HCT116 (cell line): ENCODE measurements around the gene GDPD5. TPM values are rescaled to one million over a fixed set of nuclear protein-coding genes. Genes with fewer than 3 reads are reported as not detected.

Experiments used
- ATAC-seq: fragments of 200-7000 bp; cut with Tn5 transposase; 2 replicates; pipeline ENCODE4 v1.9.1; 2020; ENCODE audit warnings: mild to moderate bottlenecking, moderate library complexity
- BruUV-seq: library from RNA; stranded (reverse); fragments of 400-500 nt; replicated peaks from 2 replicates; lab custom pipeline; 2021; lab: Mats Ljungman, UMichigan
- CTCF ChIA-PET: fragments of 300-600 bp; sonication (Branson Sonifier 250); formaldehyde crosslinking; loops from one replicate; lab custom pipeline; 2021; ENCODE audit warnings: antibody characterized with exemption; lab: Charles Lee
- POLR2A ChIA-PET: fragments of 300-600, 350-600 bp; sonication (Branson Sonifier 250); formaldehyde crosslinking; loops from one replicate; lab custom pipeline; 2021; ENCODE audit warnings: antibody characterized with exemption; lab: Charles Lee
- RAD21 ChIA-PET, 2 experiments: fragments of 300-600 bp; sonication (Branson Sonifier 250); formaldehyde crosslinking; loops; one replicate each; lab custom pipeline; 2023; ENCODE audit warnings: low total read pairs in 2 of 2; ENCODE audit not compliant: uncharacterized antibody in 2 of 2, unreplicated experiment in 2 of 2, low non-redundant PET in 1 of 2; lab: Charles Lee
- DNase-seq: peaks from one replicate; pipeline ENCODE4 v3.0.0-alpha.2; 2010; ENCODE audit warnings: low read depth, low spot score
- H2AFZ ChIP-seq: fragments of 200-600 bp; shearing (Covaris generic), sonication (generic); 2 replicates; pipeline ENCODE4 v1.6.1; 2017; ENCODE audit warnings: low read depth, mixed run types, mixed read lengths, antibody characterized with exemption, low read length; ENCODE audit not compliant: poor library complexity, severe bottlenecking
- H3K27ac ChIP-seq: 2 replicates; pipeline ENCODE4 v1.5.1; 2012; ENCODE audit warnings: low read depth, low read length
- H3K27me3 ChIP-seq: fragments of 200-600 bp; sonication (generic); 2 replicates; pipeline ENCODE4 v1.6.1; 2016; ENCODE audit warnings: mixed run types, low read length, mixed read lengths; ENCODE audit not compliant: insufficient read depth
- H3K36me3 ChIP-seq, 2 experiments: fragments of 200-500 bp in 1 of 2; fragments of 200-600 bp in 1 of 2; sonication (Bioruptor generic) in 1 of 2; sonication (generic) in 1 of 2; 2 replicates each; pipeline versions ENCODE4 v1.5.1 to v1.6.1; 2014 to 2016; ENCODE audit warnings: low read length in 2 of 2, inconsistent platforms in 1 of 2, mixed read lengths in 1 of 2, mixed run types in 1 of 2; ENCODE audit not compliant: insufficient read depth in 2 of 2, control insufficient read depth in 1 of 2
- H3K4me1 ChIP-seq, 2 experiments: fragments of 200-600 bp in 1 of 2; sonication (generic) in 1 of 2; 2 replicates each; pipeline versions ENCODE4 v1.5.1 to v1.6.1; 2012 to 2017; ENCODE audit warnings: low read length in 2 of 2, inconsistent platforms in 1 of 2, mild to moderate bottlenecking in 1 of 2, mixed read lengths in 1 of 2, mixed run types in 1 of 2, moderate library complexity in 1 of 2; ENCODE audit not compliant: insufficient read depth in 2 of 2, control insufficient read depth in 1 of 2
- H3K4me2 ChIP-seq: fragments of 200-600 bp; sonication (generic); 2 replicates; pipeline ENCODE4 v1.6.1; 2017; ENCODE audit warnings: mixed run types, low read length, mixed read lengths
- H3K4me3 ChIP-seq, 2 experiments: fragments of 200-600 bp in 1 of 2; sonication (generic) in 1 of 2; replicated peaks in 1 of 2; 2 replicates each; pipeline ENCODE4 v1.5.1; 2011 to 2016; ENCODE audit warnings: low read length in 2 of 2, control low read depth in 1 of 2, low read depth in 1 of 2, mild to moderate bottlenecking in 1 of 2, mixed read lengths in 1 of 2, mixed run types in 1 of 2
- H3K79me2 ChIP-seq: fragments of 200-600 bp; sonication (generic); 2 replicates; pipeline ENCODE4 v1.6.1; 2017; ENCODE audit warnings: mild to moderate bottlenecking, mixed run types, low read length, moderate library complexity, mixed read lengths; ENCODE audit not compliant: insufficient read depth
- H3K9ac ChIP-seq: fragments of 200-600 bp; sonication (generic); 2 replicates; pipeline ENCODE4 v1.6.1; 2016; ENCODE audit warnings: low read length, mixed read lengths
- H3K9me2 ChIP-seq: fragments of 200-600 bp; sonication (generic), shearing (Covaris generic); 2 replicates; pipeline ENCODE4 v1.6.1; 2017; ENCODE audit warnings: mixed run types, mild to moderate bottlenecking, moderate library complexity; ENCODE audit not compliant: insufficient read depth
- H3K9me3 ChIP-seq, 2 experiments: fragments of 200-500 bp in 1 of 2; fragments of 200-600 bp in 1 of 2; sonication (Bioruptor generic) in 1 of 2; sonication (generic) in 1 of 2; 2 replicates each; pipeline ENCODE4 v1.6.1; 2014 to 2017; ENCODE audit warnings: low read length in 2 of 2, mixed read lengths in 2 of 2, inconsistent platforms in 1 of 2, low read depth in 1 of 2, mild to moderate bottlenecking in 1 of 2, mixed run types in 1 of 2, moderate library complexity in 1 of 2; ENCODE audit not compliant: control insufficient read depth in 1 of 2, insufficient read depth in 1 of 2
- H4K20me1 ChIP-seq: fragments of 200-600 bp; sonication (generic), shearing (Covaris generic); 2 replicates; pipeline ENCODE4 v1.6.1; 2017; ENCODE audit warnings: mixed run types, mild to moderate bottlenecking, moderate library complexity; ENCODE audit not compliant: insufficient read depth
- ATF3 ChIP-seq: IDR thresholded peaks from 2 replicates; pipeline ENCODE4 v1.6.1; 2012
- CBX3 ChIP-seq: IDR thresholded peaks from 2 replicates; pipeline ENCODE4 v1.6.1; 2012; ENCODE audit warnings: low read depth
- CEBPB ChIP-seq: IDR thresholded peaks from 2 replicates; pipeline ENCODE4 v1.6.1; 2012; ENCODE audit warnings: low read depth
- EZH2 ChIP-seq: fragments of 200-600 bp; sonication (generic); IDR thresholded peaks from 2 replicates; pipeline ENCODE4 v1.6.1; 2017; ENCODE audit warnings: antibody characterized with exemption, mixed run types
- EZH2phosphoT487 ChIP-seq: fragments of 200-600 bp; IDR thresholded peaks from 2 replicates; pipeline ENCODE4 v1.6.1; 2018; ENCODE audit warnings: antibody characterized with exemption, borderline replicate concordance
- JUND ChIP-seq: IDR thresholded peaks from 2 replicates; pipeline ENCODE4 v1.6.1; 2012
- MAX ChIP-seq: IDR thresholded peaks from 2 replicates; pipeline ENCODE4 v1.6.1; 2012
- POLR2A ChIP-seq: IDR thresholded peaks from 2 replicates; pipeline ENCODE4 v1.7.0; 2011; ENCODE audit warnings: borderline replicate concordance; ENCODE audit not compliant: insufficient read depth, insufficient read length; ENCODE audit errors: extremely low read depth
- POLR2AphosphoS5 ChIP-seq: IDR thresholded peaks from 2 replicates; pipeline ENCODE4 v1.6.1; 2011; ENCODE audit warnings: mild to moderate bottlenecking, low read depth, low read length, moderate library complexity
- RAD21 ChIP-seq: IDR thresholded peaks from 2 replicates; pipeline ENCODE4 v1.6.1; 2012; ENCODE audit warnings: low read depth, mild to moderate bottlenecking
- REST ChIP-seq: IDR thresholded peaks from 2 replicates; pipeline ENCODE4 v1.6.1; 2012; ENCODE audit warnings: low read depth
- SIN3A ChIP-seq: IDR thresholded peaks from 2 replicates; pipeline ENCODE4 v1.6.1; 2012; ENCODE audit warnings: low read depth
- SP1 ChIP-seq: IDR thresholded peaks from 2 replicates; pipeline ENCODE4 v1.6.1; 2012; ENCODE audit warnings: low read depth
- SRF ChIP-seq: IDR thresholded peaks from 2 replicates; pipeline ENCODE4 v1.6.1; 2012; ENCODE audit warnings: low read depth
- YY1 ChIP-seq: IDR thresholded peaks from 2 replicates; pipeline ENCODE4 v1.6.1; 2011; ENCODE audit warnings: low read length, low read depth, moderate library complexity, mild to moderate bottlenecking; ENCODE audit not compliant: insufficient replicate concordance; ENCODE audit errors: extremely low read depth
- ZFX ChIP-seq: fragments of 450-650 bp; IDR thresholded peaks from 2 replicates; pipeline ENCODE4 v1.6.1; 2017
- ZNF274 ChIP-seq: fragments of 200-500 bp; sonication (Bioruptor generic); IDR thresholded peaks from 2 replicates; pipeline ENCODE4 v1.6.1; 2014; ENCODE audit warnings: mild to moderate bottlenecking, low read depth, low read length, inconsistent platforms
- intact Hi-C: fragments of 100-400 bp; cut with micrococcal nuclease; formaldehyde crosslinking; loops from 2 replicates; pipeline ENCODE4 v1.10.0; 2022
- total RNA-seq: library from RNA; stranded (reverse); gene quantifications from one replicate; pipeline ENCODE4 v1.2.1, GENCODE V29; 2021; ENCODE audit not compliant: unreplicated experiment
- TF ChIP-seq, protein P1 (sequence below), 3 experiments: fragments of 200-600 bp in 1 of 3; sonication (generic) in 1 of 3; IDR thresholded peaks in 2 of 3; conservative IDR thresholded peaks in 1 of 3; 2 replicates each; pipeline ENCODE4 v1.5.1; 2012 to 2017; ENCODE audit warnings: low read depth in 2 of 3, low read length in 2 of 3, antibody characterized with exemption in 1 of 3, borderline replicate concordance in 1 of 3, control low read depth in 1 of 3, mild to moderate bottlenecking in 1 of 3, mixed read lengths in 1 of 3, mixed run types in 1 of 3, moderate library complexity in 1 of 3; ENCODE audit not compliant: insufficient read depth in 1 of 3
- TF ChIP-seq, protein P2 (sequence below): IDR thresholded peaks from 2 replicates; pipeline ENCODE4 v1.6.1; 2011; ENCODE audit warnings: mild to moderate bottlenecking, low read length, moderate library complexity; ENCODE audit not compliant: insufficient replicate concordance; ENCODE audit errors: extremely low read depth

Gene GDPD5
- total RNA-seq, 1 experiment from 2014 or later: 27.5 TPM

DNA sequence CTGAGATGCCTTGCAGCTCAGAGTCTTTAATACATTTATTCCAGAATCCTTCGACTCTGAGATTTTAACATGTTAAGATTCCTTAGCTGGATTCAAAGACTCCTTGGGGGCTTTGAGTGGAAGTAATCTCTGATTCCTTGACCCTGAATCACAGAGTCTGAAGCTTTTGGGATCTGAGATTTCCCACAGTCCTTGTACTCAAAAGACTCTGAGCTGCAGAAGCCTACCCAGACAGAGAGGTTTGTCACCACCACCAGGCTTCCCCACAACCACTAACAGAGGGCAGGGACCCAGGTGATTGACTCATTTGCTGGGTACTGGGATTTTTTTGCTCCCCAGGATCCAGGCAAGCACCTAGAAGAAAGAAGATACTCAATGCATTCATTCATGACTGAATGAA lies 34.9 kb upstream of the GDPD5 start:
- no peak for TF ChIP-seq ATF3
- TF ChIP-seq, protein P1, sequence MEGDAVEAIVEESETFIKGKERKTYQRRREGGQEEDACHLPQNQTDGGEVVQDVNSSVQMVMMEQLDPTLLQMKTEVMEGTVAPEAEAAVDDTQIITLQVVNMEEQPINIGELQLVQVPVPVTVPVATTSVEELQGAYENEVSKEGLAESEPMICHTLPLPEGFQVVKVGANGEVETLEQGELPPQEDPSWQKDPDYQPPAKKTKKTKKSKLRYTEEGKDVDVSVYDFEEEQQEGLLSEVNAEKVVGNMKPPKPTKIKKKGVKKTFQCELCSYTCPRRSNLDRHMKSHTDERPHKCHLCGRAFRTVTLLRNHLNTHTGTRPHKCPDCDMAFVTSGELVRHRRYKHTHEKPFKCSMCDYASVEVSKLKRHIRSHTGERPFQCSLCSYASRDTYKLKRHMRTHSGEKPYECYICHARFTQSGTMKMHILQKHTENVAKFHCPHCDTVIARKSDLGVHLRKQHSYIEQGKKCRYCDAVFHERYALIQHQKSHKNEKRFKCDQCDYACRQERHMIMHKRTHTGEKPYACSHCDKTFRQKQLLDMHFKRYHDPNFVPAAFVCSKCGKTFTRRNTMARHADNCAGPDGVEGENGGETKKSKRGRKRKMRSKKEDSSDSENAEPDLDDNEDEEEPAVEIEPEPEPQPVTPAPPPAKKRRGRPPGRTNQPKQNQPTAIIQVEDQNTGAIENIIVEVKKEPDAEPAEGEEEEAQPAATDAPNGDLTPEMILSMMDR (IDR thresholded peaks at IDR 0.05 in 2 of 3, conservative IDR thresholded peaks at IDR 0.05 in 1 of 3; ENCODE audit: borderline replicate concordance in 1 of 3, insufficient read depth in 1 of 3, low read depth in 2 of 3, low read length in 2 of 3): no peak
- TF ChIP-seq CEBPB: no peak
- no peak for TF ChIP-seq RAD21
- no peak for TF ChIP-seq CBX3
- TF ChIP-seq ZFX: no peak
- TF ChIP-seq, protein P2, sequence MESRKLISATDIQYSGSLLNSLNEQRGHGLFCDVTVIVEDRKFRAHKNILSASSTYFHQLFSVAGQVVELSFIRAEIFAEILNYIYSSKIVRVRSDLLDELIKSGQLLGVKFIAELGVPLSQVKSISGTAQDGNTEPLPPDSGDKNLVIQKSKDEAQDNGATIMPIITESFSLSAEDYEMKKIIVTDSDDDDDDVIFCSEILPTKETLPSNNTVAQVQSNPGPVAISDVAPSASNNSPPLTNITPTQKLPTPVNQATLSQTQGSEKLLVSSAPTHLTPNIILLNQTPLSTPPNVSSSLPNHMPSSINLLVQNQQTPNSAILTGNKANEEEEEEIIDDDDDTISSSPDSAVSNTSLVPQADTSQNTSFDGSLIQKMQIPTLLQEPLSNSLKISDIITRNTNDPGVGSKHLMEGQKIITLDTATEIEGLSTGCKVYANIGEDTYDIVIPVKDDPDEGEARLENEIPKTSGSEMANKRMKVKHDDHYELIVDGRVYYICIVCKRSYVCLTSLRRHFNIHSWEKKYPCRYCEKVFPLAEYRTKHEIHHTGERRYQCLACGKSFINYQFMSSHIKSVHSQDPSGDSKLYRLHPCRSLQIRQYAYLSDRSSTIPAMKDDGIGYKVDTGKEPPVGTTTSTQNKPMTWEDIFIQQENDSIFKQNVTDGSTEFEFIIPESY: no peak
- TF ChIP-seq REST: no peak
- no peak for TF ChIP-seq SIN3A
- TF ChIP-seq SRF: no peak
- no peak for TF ChIP-seq YY1
- no peak for TF ChIP-seq POLR2AphosphoS5
- TF ChIP-seq POLR2A: no peak
- no peak for TF ChIP-seq EZH2
- no peak for TF ChIP-seq SP1
- TF ChIP-seq EZH2phosphoT487: no peak
- no peak for TF ChIP-seq JUND
- no peak for TF ChIP-seq MAX
- no peak for TF ChIP-seq ZNF274
- 0 out of 4 replicates have a peak, but pooled peaks cover 0 to 5% of the 10 kb centered on the region in 2 experiments for H3K36me3 ChIP-seq
- H4K20me1 ChIP-seq: no peaks in the 10 kb centered on the region
- no peak overlapping the region for H3K9ac ChIP-seq
- H3K27me3 ChIP-seq: no peaks in the 10 kb centered on the region
- H3K27ac ChIP-seq: no peak overlapping the region
- H3K4me2 ChIP-seq: no peak overlapping the region
- BruUV-seq: no TSS peak
- CTCF ChIA-PET: interaction anchor here (1.1 to 1.3 kb wide), 2 partner anchors 14 to 37 kb away, joined by 3 read pairs; no protein-coding TSS in a partner anchor
- H3K79me2 ChIP-seq: peaks cover 38% of the 10 kb centered on the region
- intact Hi-C loops: no loop called here
- H3K4me1 ChIP-seq: peaks cover 17 to 67% of the 10 kb centered on the region in 2 experiments
- no peaks in the 10 kb centered on the region for H3K9me2 ChIP-seq
- no peak overlapping the region for H3K4me3 ChIP-seq
- ATAC-seq (no peak), DNase-seq (no peak)
- H2AFZ ChIP-seq: no peak overlapping the region
- RAD21 ChIA-PET: no interaction called here
- POLR2A ChIA-PET: no interaction called here
- H3K9me3 ChIP-seq: no peaks in the 10 kb centered on the region
